SU-DHL-6 (cell line): Measurements from ENCODE around the gene COQ2.
"Not testable (repeated sequence)": the region's sequence is repeated elsewhere in the genome, so short reads cannot be mapped to it uniquely, and the experiment has no call there.

Source experiments
- EZH2phosphoT487 ChIP-seq: fragments of 200-600 bp; sonication (generic), shearing (Covaris generic); conservative IDR thresholded peaks from 2 replicates; pipeline ENCODE4 v1.6.1; 2018; ENCODE audit warnings: mild to moderate bottlenecking, antibody characterized with exemption, low read length, moderate library complexity, mixed read lengths
- TF ChIP-seq, protein P1 (sequence below): fragments of 200-600 bp; sonication (generic); IDR thresholded peaks from one replicate; pipeline ENCODE4 v1.5.1; 2017; ENCODE audit warnings: antibody characterized with exemption, mild to moderate bottlenecking, low read length, moderate library complexity; ENCODE audit not compliant: insufficient read depth, poor library complexity, severe bottlenecking

DNA sequence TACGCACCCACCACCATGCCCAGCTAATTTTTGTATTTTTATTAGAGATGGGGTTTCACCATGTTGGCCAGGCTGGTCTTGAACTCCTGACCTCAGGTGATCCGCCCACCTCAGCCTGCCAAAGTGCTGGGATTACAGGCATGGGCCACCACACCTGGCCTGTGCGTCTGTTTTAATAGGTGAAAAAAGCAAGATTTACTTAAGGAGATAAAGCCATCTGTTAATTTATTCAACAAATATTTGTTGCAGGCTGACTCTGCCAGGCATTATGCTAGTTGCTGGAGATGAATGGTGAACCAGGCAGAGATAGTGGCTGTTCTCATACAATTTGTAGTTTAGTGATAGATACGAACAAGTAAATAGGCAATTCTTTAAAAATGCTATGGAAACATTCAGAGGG, 40.7 kb upstream of the COQ2 start:
- TF ChIP-seq, protein P1, sequence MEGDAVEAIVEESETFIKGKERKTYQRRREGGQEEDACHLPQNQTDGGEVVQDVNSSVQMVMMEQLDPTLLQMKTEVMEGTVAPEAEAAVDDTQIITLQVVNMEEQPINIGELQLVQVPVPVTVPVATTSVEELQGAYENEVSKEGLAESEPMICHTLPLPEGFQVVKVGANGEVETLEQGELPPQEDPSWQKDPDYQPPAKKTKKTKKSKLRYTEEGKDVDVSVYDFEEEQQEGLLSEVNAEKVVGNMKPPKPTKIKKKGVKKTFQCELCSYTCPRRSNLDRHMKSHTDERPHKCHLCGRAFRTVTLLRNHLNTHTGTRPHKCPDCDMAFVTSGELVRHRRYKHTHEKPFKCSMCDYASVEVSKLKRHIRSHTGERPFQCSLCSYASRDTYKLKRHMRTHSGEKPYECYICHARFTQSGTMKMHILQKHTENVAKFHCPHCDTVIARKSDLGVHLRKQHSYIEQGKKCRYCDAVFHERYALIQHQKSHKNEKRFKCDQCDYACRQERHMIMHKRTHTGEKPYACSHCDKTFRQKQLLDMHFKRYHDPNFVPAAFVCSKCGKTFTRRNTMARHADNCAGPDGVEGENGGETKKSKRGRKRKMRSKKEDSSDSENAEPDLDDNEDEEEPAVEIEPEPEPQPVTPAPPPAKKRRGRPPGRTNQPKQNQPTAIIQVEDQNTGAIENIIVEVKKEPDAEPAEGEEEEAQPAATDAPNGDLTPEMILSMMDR, result not testable (repeated sequence)
- not testable (repeated sequence) for TF ChIP-seq EZH2phosphoT487
